ENCODE results near the gene MYL4. TPM values are rescaled to one million over a fixed set of nuclear protein-coding genes. Genes with fewer than 3 reads are reported as not detected.
"Not testable (repeated sequence)": the region's sequence is repeated elsewhere in the genome, so short reads cannot be mapped to it uniquely, and the experiment has no call there.

MYL4 gene
- total and polyA plus RNA-seq, 10 of the 15 experiments (the other 5 are each of a cell fraction or from before 2014, with no cell fraction given): 0.23 to 1.6 (median 0.58) TPM; not detected in 3

GRCh38 chr17:47216821-47217220 is 7.7 kb downstream of the MYL4 start:
- H2AFZ ChIP-seq (ENCODE audit: control insufficient read depth, low read depth, low read length); H3K4me1 ChIP-seq (ENCODE audit: control insufficient read depth, insufficient read depth, low read length); H3K27ac ChIP-seq (ENCODE audit: control insufficient read depth, insufficient read depth); H3K36me3 ChIP-seq (ENCODE audit: control insufficient read depth in 2 of 2, insufficient read depth in 2 of 2, low read length in 1 of 2); H3K9ac ChIP-seq (ENCODE audit: control insufficient read depth, insufficient read depth, low read length); FAIRE-seq; H4K20me1 ChIP-seq (ENCODE audit: control insufficient read depth, insufficient read depth); RAD21 ChIA-PET (ENCODE audit: unreplicated experiment); BruUV-seq (replicated peaks); DNase-seq (ENCODE audit: low read depth, low spot score); H3K9me3 ChIP-seq (replicated peaks; ENCODE audit: control insufficient read depth, insufficient read depth, low read length); H3K4me2 ChIP-seq (ENCODE audit: control insufficient read depth, insufficient read depth); H3K4me3 ChIP-seq; intact Hi-C loops (cut with micrococcal nuclease; ENCODE audit: unreplicated experiment); H3K79me2 ChIP-seq (ENCODE audit: control insufficient read depth, insufficient read depth, low read length); in situ Hi-C loops (cut with MboI); ATAC-seq; H3K27me3 ChIP-seq (replicated peaks in 1 of 2; ENCODE audit: control insufficient read depth in 2 of 2, insufficient read depth in 2 of 2, low read length in 1 of 2): not testable (repeated sequence)
- SMC1A ChIA-PET (ENCODE audit: uncharacterized antibody, unreplicated experiment): interaction anchor here (4.8 kb wide), 1 partner anchor 11 kb away, joined by 46 read pairs; no protein-coding TSS in a partner anchor
- peak; percentile 42; the same call in 1 of the 2 replicates for TF ChIP-seq SPI1 (IDR thresholded peaks at IDR 0.05; ENCODE audit: borderline replicate concordance, insufficient read depth, low read depth, low read length)
- 77% methylated on average over 4 of the region's 4 CpGs for WGBS (ENCODE audit: insufficient coverage, insufficient replicate concordance, low lambda C conversion rate, missing lambda C conversion rate)
- POLR2A ChIA-PET: interaction anchor here (0.6 to 1.0 kb wide), 4 partner anchors 8 to 108 kb away, joined by 3 read pairs; partner anchors contain the start of gene MYL4
- CTCF ChIA-PET: interaction anchor here (2.2 kb wide), 1 partner anchor 9 kb away, joined by 6 read pairs; no protein-coding TSS in a partner anchor

GRCh38 chr17:47217279-47217678 is 8.1 kb downstream of the MYL4 start:
- ATAC-seq: peak; percentile 49; the same call in 2 of the 3 replicates
- 79% methylated on average over 2 of the region's 2 CpGs for WGBS (ENCODE audit: insufficient coverage, insufficient replicate concordance, low lambda C conversion rate, missing lambda C conversion rate)
- RAD21 ChIA-PET (ENCODE audit: unreplicated experiment): interaction anchor here (1.2 kb wide), 1 partner anchor 10 kb away, joined by 3 read pairs; no protein-coding TSS in a partner anchor
- BruUV-seq (replicated peaks); intact Hi-C loops (cut with micrococcal nuclease; ENCODE audit: unreplicated experiment); H3K9me3 ChIP-seq (replicated peaks; ENCODE audit: control insufficient read depth, insufficient read depth, low read length); H3K4me2 ChIP-seq (ENCODE audit: control insufficient read depth, insufficient read depth); in situ Hi-C loops (cut with MboI); H3K4me1 ChIP-seq (ENCODE audit: control insufficient read depth, insufficient read depth, low read length); H3K4me3 ChIP-seq; H3K27me3 ChIP-seq (replicated peaks in 1 of 2; ENCODE audit: control insufficient read depth in 2 of 2, insufficient read depth in 2 of 2, low read length in 1 of 2); DNase-seq (ENCODE audit: low read depth, low spot score); H2AFZ ChIP-seq (ENCODE audit: control insufficient read depth, low read depth, low read length); FAIRE-seq; H3K27ac ChIP-seq (ENCODE audit: control insufficient read depth, insufficient read depth); H3K36me3 ChIP-seq (ENCODE audit: control insufficient read depth in 2 of 2, insufficient read depth in 2 of 2, low read length in 1 of 2); H3K9ac ChIP-seq (ENCODE audit: control insufficient read depth, insufficient read depth, low read length); H4K20me1 ChIP-seq (ENCODE audit: control insufficient read depth, insufficient read depth); H3K79me2 ChIP-seq (ENCODE audit: control insufficient read depth, insufficient read depth, low read length): not testable (repeated sequence)
- CTCF ChIA-PET: interaction anchor here (2.2 kb wide), 1 partner anchor 10 kb away, joined by 6 read pairs; no protein-coding TSS in a partner anchor
- SMC1A ChIA-PET (ENCODE audit: uncharacterized antibody, unreplicated experiment): interaction anchor here (0.8 to 4.8 kb wide), 2 partner anchors 9 to 12 kb away, joined by 3 to 46 read pairs; no protein-coding TSS in a partner anchor
- TF ChIP-seq NR2F1 (conservative IDR thresholded peaks at IDR 0.05) (0 out of 2 replicates have a peak, but pooled peaks have one; percentile 22), ATF7 (IDR thresholded peaks at IDR 0.05; ENCODE audit: low read depth) (peak; percentile 33; the same call in 1 of the 2 replicates), RAD51 (IDR thresholded peaks at IDR 0.05) (peak; percentile 33; the same call in 1 of the 2 replicates)
- POLR2A ChIA-PET: interaction anchor here (0.6 to 1.0 kb wide), 4 partner anchors 9 to 107 kb away, joined by 3 read pairs; partner anchors contain the start of gene MYL4

Data from GM12878 (cell line).